ENCODE measurements around the gene TSPAN33. TPM values are rescaled to one million over a fixed set of nuclear protein-coding genes. Genes with fewer than 3 reads are reported as not detected.
"Not testable (repeated sequence)": the region's sequence is repeated elsewhere in the genome, so short reads cannot be mapped to it uniquely, and the experiment has no call there.

TSPAN33 gene
- total RNA-seq, 1 donor from 2014 or later = 6.6 TPM

DNA sequence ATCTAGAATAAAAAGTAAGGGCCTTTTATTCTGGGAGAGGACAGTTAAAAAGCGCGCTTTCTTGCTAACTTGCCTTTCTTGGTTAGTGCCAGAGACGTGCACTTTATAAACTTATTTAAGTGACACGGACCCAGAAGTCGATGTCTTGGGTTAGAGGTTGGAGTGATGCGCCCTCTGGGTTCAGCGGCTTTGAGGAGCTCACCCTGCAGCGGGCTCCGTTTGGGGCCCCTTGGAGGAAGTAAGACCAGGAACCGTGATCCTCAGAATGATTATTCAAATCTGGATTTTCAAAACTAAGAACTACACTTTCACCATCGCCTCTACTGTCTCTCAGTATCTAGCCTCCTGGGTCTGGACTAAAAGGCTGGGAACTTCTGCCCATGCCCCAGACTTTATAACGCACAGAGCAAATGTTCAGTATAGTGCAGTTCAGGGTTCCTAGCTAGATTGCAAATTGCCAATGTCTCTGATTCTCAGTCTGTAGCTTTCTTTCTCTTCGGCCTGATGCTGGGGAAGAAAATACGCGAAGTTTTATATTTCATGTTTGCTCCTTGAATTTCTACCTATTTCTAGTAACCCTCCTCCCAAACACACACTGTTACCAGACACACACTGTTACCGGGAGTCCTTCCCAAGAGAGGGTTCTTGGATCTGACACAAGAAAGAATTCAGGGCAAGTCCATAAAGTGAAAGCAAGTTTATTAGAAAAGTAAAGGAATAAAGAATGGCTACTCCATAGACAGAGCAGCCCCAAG is 25.4 kb downstream of the TSPAN33 start:
- no peak overlapping the region for H3K27ac Mint-ChIP-seq (ENCODE audit: unreplicated experiment)
- DNase-seq = no peak
- TF ChIP-seq, protein P1, sequence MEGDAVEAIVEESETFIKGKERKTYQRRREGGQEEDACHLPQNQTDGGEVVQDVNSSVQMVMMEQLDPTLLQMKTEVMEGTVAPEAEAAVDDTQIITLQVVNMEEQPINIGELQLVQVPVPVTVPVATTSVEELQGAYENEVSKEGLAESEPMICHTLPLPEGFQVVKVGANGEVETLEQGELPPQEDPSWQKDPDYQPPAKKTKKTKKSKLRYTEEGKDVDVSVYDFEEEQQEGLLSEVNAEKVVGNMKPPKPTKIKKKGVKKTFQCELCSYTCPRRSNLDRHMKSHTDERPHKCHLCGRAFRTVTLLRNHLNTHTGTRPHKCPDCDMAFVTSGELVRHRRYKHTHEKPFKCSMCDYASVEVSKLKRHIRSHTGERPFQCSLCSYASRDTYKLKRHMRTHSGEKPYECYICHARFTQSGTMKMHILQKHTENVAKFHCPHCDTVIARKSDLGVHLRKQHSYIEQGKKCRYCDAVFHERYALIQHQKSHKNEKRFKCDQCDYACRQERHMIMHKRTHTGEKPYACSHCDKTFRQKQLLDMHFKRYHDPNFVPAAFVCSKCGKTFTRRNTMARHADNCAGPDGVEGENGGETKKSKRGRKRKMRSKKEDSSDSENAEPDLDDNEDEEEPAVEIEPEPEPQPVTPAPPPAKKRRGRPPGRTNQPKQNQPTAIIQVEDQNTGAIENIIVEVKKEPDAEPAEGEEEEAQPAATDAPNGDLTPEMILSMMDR (IDR thresholded peaks at IDR 0.05; ENCODE audit: partially characterized antibody, unreplicated experiment) = no peak
- peaks cover 6% of the 10 kb centered on the region for H3K4me1 Mint-ChIP-seq (ENCODE audit: low read depth, unreplicated experiment)
- H3K9me3 Mint-ChIP-seq (ENCODE audit: unreplicated experiment) = peaks cover 2% of the 10 kb centered on the region
- H3K4me3 Mint-ChIP-seq (ENCODE audit: unreplicated experiment) = peak overlapping the region; percentile 74
- no peaks in the 10 kb centered on the region for H3K36me3 Mint-ChIP-seq (ENCODE audit: unreplicated experiment)
- peaks cover 9% of the 10 kb centered on the region for H3K27me3 Mint-ChIP-seq (ENCODE audit: unreplicated experiment)

DNA sequence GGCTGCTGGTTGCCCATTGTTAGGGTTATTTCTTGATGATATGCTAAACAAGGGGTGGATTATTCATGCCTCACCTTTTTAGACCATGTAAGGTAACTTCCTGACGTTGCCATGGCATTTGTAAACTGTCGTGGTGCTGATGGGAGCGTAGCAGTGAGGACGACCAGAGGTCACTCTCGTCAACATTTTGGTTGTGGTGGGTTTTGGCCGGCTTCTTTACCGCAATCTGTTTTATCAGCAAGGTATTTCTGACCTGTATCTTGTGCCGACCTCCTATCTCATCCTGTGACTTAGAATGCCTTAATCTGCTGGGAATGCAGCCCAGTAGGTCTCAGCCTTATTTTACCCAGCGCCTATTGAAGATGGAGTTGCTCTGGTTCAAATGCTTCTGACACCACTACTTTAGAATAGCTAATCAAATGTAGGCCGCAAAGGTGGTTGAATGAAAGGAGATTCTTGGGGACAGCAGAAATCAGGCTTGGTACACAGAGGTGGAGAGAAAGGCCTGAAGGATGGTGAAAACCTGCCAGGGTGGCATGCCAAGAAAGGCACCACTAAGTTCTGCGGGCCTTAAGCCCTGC is 26.0 kb downstream of the TSPAN33 start:
- H3K4me3 Mint-ChIP-seq (ENCODE audit: unreplicated experiment) = no peak overlapping the region
- no peak overlapping the region for H3K27ac Mint-ChIP-seq (ENCODE audit: unreplicated experiment)
- peaks cover 2% of the 10 kb centered on the region for H3K9me3 Mint-ChIP-seq (ENCODE audit: unreplicated experiment)
- H3K27me3 Mint-ChIP-seq (ENCODE audit: unreplicated experiment) = peaks cover 6% of the 10 kb centered on the region
- no peak for DNase-seq
- peaks cover 6% of the 10 kb centered on the region for H3K4me1 Mint-ChIP-seq (ENCODE audit: low read depth, unreplicated experiment)
- TF ChIP-seq, protein P1 (IDR thresholded peaks at IDR 0.05; ENCODE audit: partially characterized antibody, unreplicated experiment) = no peak
- H3K36me3 Mint-ChIP-seq (ENCODE audit: unreplicated experiment) = no peaks in the 10 kb centered on the region

DNA sequence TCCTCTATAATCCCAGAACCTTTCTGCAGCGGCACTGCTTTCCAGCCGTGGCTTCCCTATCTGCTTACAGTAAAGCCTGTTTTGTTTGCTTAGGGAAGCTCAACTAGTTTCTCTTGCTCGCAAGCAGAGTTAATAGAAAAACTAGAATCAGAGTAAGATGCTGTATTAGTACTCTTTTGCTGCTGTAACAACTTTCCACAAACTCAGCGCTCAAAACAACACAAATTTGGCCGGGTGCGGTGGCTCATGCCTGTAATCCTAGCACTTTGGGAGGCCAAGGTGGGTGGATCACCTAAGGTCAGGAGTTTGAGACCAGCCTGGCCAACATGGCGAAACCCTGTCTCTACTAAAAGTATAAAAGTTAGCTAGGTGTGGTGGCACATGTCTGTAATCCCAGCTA is 29.4 kb downstream of the TSPAN33 start:
- DNase-seq; H3K4me1 Mint-ChIP-seq (ENCODE audit: low read depth, unreplicated experiment); H3K4me3 Mint-ChIP-seq (ENCODE audit: unreplicated experiment); H3K27ac Mint-ChIP-seq (ENCODE audit: unreplicated experiment); H3K9me3 Mint-ChIP-seq (ENCODE audit: unreplicated experiment); H3K27me3 Mint-ChIP-seq (ENCODE audit: unreplicated experiment); H3K36me3 Mint-ChIP-seq (ENCODE audit: unreplicated experiment): not testable (repeated sequence)

DNA sequence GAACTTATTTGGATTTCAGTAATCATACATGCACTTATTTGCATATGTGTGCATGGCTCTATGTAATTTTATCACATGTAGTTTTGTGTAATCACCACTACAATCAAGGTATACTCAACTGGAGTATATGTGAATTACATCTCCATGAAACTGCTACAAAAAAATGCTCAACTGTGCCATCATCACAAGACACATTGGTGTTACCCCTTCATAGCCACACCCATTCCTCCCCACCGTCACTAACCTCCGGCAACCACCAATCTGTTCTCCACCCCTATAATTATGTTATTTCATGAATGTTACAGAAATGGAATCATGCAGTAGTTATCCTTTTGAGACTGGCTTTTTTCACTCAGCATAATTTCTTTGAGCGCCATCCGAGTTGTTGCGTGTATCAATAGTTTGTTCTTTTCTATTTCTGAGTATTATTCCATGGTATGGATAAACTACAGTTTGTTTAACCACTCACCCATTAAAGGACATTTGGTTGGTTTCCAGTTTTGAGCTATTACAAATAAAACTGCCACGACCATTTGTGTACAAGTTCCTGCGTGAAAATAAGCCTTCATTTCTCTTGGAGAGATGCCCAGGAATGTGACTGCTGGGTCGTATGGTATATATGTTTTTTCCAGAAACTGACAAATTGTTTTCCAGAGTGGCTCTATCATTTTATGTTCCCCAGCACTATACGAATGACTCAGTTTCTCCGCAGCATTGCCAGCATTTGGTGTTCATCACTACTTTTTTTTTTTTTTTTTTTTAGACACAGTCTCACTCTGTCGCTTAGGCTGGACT is 32.6 kb downstream of the TSPAN33 start:
- H3K27ac Mint-ChIP-seq (ENCODE audit: unreplicated experiment) = no peak overlapping the region
- no peak overlapping the region for H3K4me3 Mint-ChIP-seq (ENCODE audit: unreplicated experiment)
- DNase-seq = no peak
- H3K36me3 Mint-ChIP-seq (ENCODE audit: unreplicated experiment) = no peaks in the 10 kb centered on the region
- no peaks in the 10 kb centered on the region for H3K4me1 Mint-ChIP-seq (ENCODE audit: low read depth, unreplicated experiment)
- peaks cover 2% of the 10 kb centered on the region for H3K9me3 Mint-ChIP-seq (ENCODE audit: unreplicated experiment)
- TF ChIP-seq, protein P1 (IDR thresholded peaks at IDR 0.05; ENCODE audit: partially characterized antibody, unreplicated experiment) = no peak
- peaks cover under 1% of the 10 kb centered on the region for H3K27me3 Mint-ChIP-seq (ENCODE audit: unreplicated experiment)

DNA sequence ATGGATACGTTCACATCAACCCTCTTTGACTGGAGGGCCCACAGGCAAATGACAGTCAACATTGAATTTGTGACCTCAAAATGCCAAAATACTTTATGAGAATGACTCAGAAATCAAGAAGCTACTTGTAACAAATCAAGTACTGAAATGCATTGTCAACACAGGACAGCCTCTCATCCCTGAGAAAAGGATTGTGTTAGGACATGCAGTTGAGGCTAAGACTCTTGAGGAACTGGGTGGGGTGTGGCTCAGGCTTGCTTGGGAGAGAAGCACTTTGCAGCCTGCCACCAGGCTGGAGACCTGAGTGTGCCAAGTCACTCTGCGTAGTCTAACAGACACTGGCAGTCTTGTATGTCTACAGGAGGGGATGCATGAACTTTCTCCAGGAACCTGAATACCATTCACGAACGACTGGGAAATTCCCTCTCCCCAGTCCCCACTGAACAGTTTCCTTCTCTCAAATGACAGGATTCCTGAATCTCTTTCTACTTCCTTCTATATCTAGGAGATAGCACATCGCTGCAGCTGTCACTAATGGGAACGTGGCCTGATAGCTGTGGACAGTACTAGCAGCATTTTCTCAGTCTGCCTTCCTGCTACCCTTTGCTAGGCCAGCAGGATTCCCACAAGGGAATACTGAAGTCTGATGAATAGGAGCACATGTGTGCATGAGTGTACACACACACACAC is 40.6 kb downstream of the TSPAN33 start:
- TF ChIP-seq, protein P1 (IDR thresholded peaks at IDR 0.05; ENCODE audit: partially characterized antibody, unreplicated experiment) = no peak
- Mint-ChIP-seq H3K4me3 (ENCODE audit: unreplicated experiment) (no peak overlapping the region), H3K4me1 (ENCODE audit: low read depth, unreplicated experiment) (peaks cover 15% of the 10 kb centered on the region), H3K27ac (ENCODE audit: unreplicated experiment) (no peak overlapping the region), H3K27me3 (ENCODE audit: unreplicated experiment) (peaks cover 10% of the 10 kb centered on the region), H3K9me3 (ENCODE audit: unreplicated experiment) (peaks cover 6% of the 10 kb centered on the region), H3K36me3 (ENCODE audit: unreplicated experiment) (peaks cover 5% of the 10 kb centered on the region)
- no peak for DNase-seq
